ENCODE data around the gene RUNDC1. TPM values are rescaled to one million over a fixed set of nuclear protein-coding genes. Genes with fewer than 3 reads are reported as not detected.

RUNDC1 gene
- total and polyA plus RNA-seq, 5 experiments from 2014 or later, result 11.8 to 18.8 (median 15.9) TPM

- Mint-ChIP-seq H3K4me1 (peaks cover 26 to 56% (median 41%) of the 10 kb centered on the region in 4 donors), H3K27me3 (no peaks in the 10 kb centered on the region), H3K36me3 (no peaks in the 10 kb centered on the region), H3K9me3 (no peaks in the 10 kb centered on the region), H3K4me3 (peak within 1 kb of the TSS; percentile 85 to 93 (median 89)), H3K27ac (peak within 1 kb of the TSS; percentile 31 to 88 (median 82))
- ATAC-seq, result peak; percentile 46 to 54
- DNase-seq, result peak in 9 of 10 donors; percentile 40 to 70 (median 56)
- POLR2A ChIA-PET, result interaction anchor here (0.6 to 3.8 kb wide), 9 partner anchors 10 to 346 kb away, joined by 3 to 29 read pairs (median 5); partner anchors contain the start of genes IFI35 and RPL27
These were observed 41.6 kb downstream of the RUNDC1 start, which contains the start of gene VAT1 for GRCh38 chr17:43021741-43022512. Gene VAT1, minus strand, starts transcription at chr17:43022385. Its CDS starts 63 bp downstream, at chr17:43022322.

GRCh38 chr17:43024407-43025289, 44.3 kb downstream of the RUNDC1 start, which contains the start of gene RND2:
Gene RND2, plus strand, starts transcription at chr17:43025231. Its CDS starts 117 bp downstream, at chr17:43025348.
- POLR2A ChIA-PET, result interaction anchor here (0.5 to 3.8 kb wide), 14 partner anchors 12 to 344 kb away, joined by 3 to 29 read pairs (median 4); partner anchors contain the start of genes IFI35, NBR1, RPL27 and TMEM106A
- Mint-ChIP-seq H3K4me1 (peaks cover 18 to 38% (median 27%) of the 10 kb centered on the region in 4 donors), H3K9me3 (no peaks in the 10 kb centered on the region), H3K36me3 (no peaks in the 10 kb centered on the region), H3K27me3 (no peaks in the 10 kb centered on the region), H3K4me3 (peak within 1 kb of the TSS; percentile 84 to 95 (median 92)), H3K27ac (peak within 1 kb of the TSS; percentile 85 to 96 (median 94))
- ATAC-seq (peak; percentile 66), DNase-seq (peak; percentile 72 to 93 (median 78))

GRCh38 chr17:43025290-43025657, 44.9 kb downstream of the RUNDC1 start:
- H3K9me3 Mint-ChIP-seq, result no peaks in the 10 kb centered on the region
- peak in 1 of 2 donors; percentile 6 for ATAC-seq
- no peaks in the 10 kb centered on the region for H3K36me3 Mint-ChIP-seq
- H3K27me3 Mint-ChIP-seq, result no peaks in the 10 kb centered on the region
- H3K27ac Mint-ChIP-seq, result peak overlapping the region in 6 of 10 donors; percentile 32 to 96 (median 74)
- peaks cover 16 to 32% (median 21%) of the 10 kb centered on the region in 4 donors for H3K4me1 Mint-ChIP-seq
- POLR2A ChIA-PET, result interaction anchor here (0.8 to 2.7 kb wide), 2 partner anchors 101 to 335 kb away, joined by 3 to 12 read pairs; no protein-coding TSS in a partner anchor
- DNase-seq, result no peak
- H3K4me3 Mint-ChIP-seq, result peak overlapping the region; percentile 65 to 88 (median 80)

- H3K27me3 Mint-ChIP-seq, result no peaks in the 10 kb centered on the region
- H3K4me1 Mint-ChIP-seq, result peaks cover 13 to 25% (median 17%) of the 10 kb centered on the region in 4 donors
- peak overlapping the region in 4 of 10 donors; percentile 32 to 96 (median 74) for H3K27ac Mint-ChIP-seq
- no peaks in the 10 kb centered on the region for H3K9me3 Mint-ChIP-seq
- H3K36me3 Mint-ChIP-seq, result no peaks in the 10 kb centered on the region
- peak overlapping the region in 9 of 10 donors; percentile 18 to 88 (median 80) for H3K4me3 Mint-ChIP-seq
- POLR2A ChIA-PET, result interaction anchor here (2.7 kb wide), 1 partner anchor 335 kb away, joined by 12 read pairs; no protein-coding TSS in a partner anchor
- DNase-seq, result no peak
- ATAC-seq, result no peak
These were observed 45.6 kb downstream of the RUNDC1 start for GRCh38 chr17:43025766-43026537.

DNA sequence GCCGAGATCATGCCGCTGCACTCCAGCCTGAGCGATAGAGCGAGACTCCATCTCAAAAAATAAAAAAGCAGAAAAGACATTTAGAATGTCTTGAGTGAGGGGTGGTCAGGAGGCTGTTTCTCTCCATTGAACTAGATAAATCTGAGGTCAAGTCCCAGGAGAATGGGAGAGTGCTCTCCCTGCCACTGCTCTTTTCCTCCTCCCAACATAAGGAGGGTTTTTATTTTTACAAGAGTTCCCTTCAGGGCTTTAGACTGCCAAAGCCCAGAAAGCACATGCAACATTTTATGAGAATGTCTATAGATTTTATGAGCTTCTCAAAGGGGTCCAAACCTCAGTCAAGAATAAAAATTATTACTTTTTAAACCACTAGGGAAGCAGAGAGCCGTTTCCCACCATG, 46.2 kb downstream of the RUNDC1 start:
- H3K27ac Mint-ChIP-seq, result peak overlapping the region in 4 of 10 donors; percentile 32 to 72 (median 46)
- no peaks in the 10 kb centered on the region for H3K27me3 Mint-ChIP-seq
- POLR2A ChIA-PET, result interaction anchor here (1.0 kb wide), 1 partner anchor 145 kb away, joined by 3 read pairs; the partner anchor contains the start of gene NBR1
- no peak for DNase-seq
- H3K4me1 Mint-ChIP-seq, result peaks cover 9 to 22% (median 14%) of the 10 kb centered on the region in 4 donors
- H3K4me3 Mint-ChIP-seq, result peak overlapping the region in 9 of 10 donors; percentile 7 to 84 (median 43)
- no peak for ATAC-seq
- H3K9me3 Mint-ChIP-seq, result no peaks in the 10 kb centered on the region
- no peaks in the 10 kb centered on the region for H3K36me3 Mint-ChIP-seq

DNA sequence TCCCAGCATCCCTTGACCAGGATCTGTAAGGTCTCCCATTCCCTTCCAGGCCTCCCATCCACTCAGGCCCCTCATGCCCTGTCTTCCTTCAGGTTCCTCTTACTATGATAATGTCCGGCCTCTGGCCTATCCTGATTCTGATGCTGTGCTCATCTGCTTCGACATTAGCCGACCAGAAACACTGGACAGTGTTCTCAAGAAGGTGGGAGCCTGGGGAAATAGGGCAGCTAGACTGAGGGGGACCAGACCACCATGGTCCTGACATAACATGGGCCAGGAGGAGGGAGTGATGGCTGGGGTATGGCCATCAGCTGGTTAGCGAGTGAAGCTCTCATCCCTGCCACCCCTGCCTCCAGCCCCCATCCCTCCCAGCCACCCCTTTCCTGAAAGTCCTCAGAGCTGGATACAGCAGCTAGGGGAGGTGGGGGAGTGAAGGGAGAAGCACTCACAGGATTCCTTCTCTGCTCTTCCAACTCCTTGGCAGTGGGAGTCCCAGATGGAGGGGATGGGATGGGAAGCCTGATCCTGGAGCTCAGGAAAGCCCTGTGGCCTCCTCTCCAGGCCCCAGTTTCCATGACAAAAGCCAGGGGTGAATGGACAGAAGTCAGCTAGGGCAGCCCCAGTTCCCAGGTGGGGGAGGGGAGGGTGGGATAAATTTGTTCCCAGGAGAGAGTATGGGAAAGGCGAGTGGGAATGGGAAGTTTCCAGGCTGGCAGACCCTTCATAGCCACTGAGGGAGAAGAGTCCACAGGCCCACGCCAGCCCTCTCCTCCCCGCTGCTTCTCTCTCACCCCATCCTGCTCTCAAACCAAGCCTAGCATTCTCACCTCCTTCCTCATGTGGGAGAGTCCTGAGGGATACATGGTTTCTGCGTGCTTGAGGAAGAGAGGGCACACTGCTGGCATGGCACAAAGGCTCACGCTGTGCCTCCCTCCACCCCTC, 47.0 kb downstream of the RUNDC1 start:
- H3K36me3 Mint-ChIP-seq, result no peaks in the 10 kb centered on the region
- H3K27me3 Mint-ChIP-seq, result no peaks in the 10 kb centered on the region
- POLR2A ChIA-PET, result interaction anchor here (1.0 kb wide), 1 partner anchor 144 kb away, joined by 3 read pairs; the partner anchor contains the start of gene NBR1
- peak overlapping the region in 1 of 10 donors; percentile 32 for H3K27ac Mint-ChIP-seq
- peak overlapping the region in 7 of 10 donors; percentile 7 to 71 (median 47) for H3K4me3 Mint-ChIP-seq
- ATAC-seq (no peak), DNase-seq (no peak)
- H3K9me3 Mint-ChIP-seq, result no peaks in the 10 kb centered on the region
- peaks cover 9 to 16% (median 13%) of the 10 kb centered on the region in 4 donors for H3K4me1 Mint-ChIP-seq

DNA sequence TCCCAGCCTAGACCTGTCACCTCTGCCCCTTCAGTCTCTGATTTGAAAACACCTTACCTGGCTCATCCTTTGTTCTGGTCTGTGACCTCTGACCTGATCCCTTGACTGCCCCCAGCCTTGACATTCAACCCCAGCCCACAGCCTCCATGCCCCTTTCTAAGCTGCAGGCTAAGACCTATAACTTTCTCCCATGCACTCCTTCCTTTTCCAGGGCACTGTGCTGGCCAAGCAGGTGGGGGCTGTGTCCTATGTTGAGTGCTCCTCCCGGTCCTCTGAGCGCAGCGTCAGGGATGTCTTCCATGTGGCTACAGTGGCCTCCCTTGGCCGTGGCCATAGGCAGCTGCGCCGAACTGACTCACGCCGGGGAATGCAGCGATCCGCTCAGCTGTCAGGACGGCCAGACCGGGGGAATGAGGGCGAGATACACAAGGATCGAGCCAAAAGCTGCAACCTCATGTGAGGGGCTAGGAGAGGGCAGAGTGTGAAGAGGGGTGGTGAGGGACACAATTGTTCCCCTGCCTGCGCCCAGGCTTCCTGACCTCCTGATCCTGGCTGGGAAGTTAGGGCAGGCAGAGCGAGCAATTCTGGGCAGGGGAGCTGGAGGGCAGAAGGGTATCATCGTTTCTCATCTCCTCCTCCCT, 48.0 kb downstream of the RUNDC1 start:
- peak overlapping the region in 1 of 10 donors; percentile 50 for H3K4me3 Mint-ChIP-seq
- ATAC-seq, result no peak
- peak overlapping the region in 2 of 10 donors; percentile 37 to 89 for H3K27ac Mint-ChIP-seq
- no peak for DNase-seq
- H3K36me3 Mint-ChIP-seq, result no peaks in the 10 kb centered on the region
- no peaks in the 10 kb centered on the region for H3K27me3 Mint-ChIP-seq
- no peaks in the 10 kb centered on the region for H3K9me3 Mint-ChIP-seq
- peaks cover 9 to 15% (median 13%) of the 10 kb centered on the region in 4 donors for H3K4me1 Mint-ChIP-seq
- POLR2A ChIA-PET, result no interaction called here

DNA sequence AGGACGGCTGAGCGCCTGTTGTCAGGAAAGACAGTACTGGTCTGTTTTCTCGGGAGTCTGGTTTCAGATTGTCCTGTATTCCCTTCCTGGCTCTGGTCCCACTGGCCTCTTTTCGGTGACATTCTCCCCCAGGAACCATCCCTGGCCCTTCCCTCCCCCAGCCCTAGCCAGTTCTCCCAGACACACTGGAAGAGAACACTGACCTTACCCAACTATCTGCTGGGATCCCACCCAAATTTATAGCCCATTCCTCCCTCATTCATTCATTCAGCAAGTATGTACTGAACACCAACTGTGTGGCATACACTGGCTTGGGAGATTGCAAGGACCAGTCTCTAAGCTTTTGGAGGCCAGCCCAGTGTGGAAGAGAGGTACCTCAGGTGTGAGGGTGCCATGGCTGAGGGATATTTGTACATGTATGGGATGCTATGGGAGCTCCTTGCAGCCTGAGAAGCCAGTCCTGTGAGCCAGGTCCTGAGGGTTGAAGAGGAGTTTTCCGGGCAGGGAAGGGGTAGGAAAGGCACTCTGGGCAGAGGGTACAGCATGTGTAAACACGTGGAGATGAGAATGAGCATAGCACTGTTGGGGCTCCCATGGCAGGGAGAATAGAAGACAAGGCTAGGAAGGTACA, 49.9 kb downstream of the RUNDC1 start:
- Mint-ChIP-seq H3K36me3 (no peaks in the 10 kb centered on the region), H3K4me1 (peaks cover 0 to 6% (median 4%) of the 10 kb centered on the region in 4 donors), H3K27ac (peak overlapping the region in 2 of 10 donors; percentile 6 to 14), H3K9me3 (no peaks in the 10 kb centered on the region), H3K4me3 (no peak overlapping the region), H3K27me3 (no peaks in the 10 kb centered on the region)
- DNase-seq (no peak), ATAC-seq (no peak)
- POLR2A ChIA-PET, result interaction anchor here (1.2 kb wide), 1 partner anchor 11 kb away, joined by 3 read pairs; no protein-coding TSS in a partner anchor

DNA sequence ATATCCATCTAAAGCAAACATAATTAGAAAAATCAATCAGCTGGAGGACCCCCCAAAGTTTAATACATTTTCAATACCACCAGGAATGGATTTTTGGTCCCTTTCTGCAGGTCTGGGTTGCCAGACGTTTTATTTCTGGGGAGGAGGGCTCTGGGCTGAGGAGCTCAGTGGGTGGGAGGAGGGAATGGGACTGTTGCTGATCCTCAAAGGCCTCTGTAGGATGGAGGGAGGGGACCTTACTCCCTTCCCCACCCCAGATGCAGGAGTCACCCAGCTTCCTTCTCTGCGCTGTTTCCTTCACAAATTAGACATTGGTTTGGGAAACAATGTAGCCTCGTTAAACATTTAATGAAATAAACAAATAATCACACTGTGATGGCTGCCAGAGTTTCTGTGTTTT, 51.3 kb downstream of the RUNDC1 start:
- Mint-ChIP-seq H3K27ac (no peak overlapping the region), H3K4me3 (no peak overlapping the region), H3K27me3 (no peaks in the 10 kb centered on the region), H3K36me3 (no peaks in the 10 kb centered on the region), H3K9me3 (no peaks in the 10 kb centered on the region), H3K4me1 (peaks cover 0 to 3% (median under 1%) of the 10 kb centered on the region in 4 donors)
- no peak for DNase-seq
- POLR2A ChIA-PET, result interaction anchor here (1.0 to 1.2 kb wide), 2 partner anchors 13 to 24 kb away, joined by 3 read pairs; no protein-coding TSS in a partner anchor
- ATAC-seq, result no peak

Measured in naive thymus-derived CD8-positive, alpha-beta T cell (primary cell).